Glutamatergic neuron (in vitro differentiated cells): Measurements from ENCODE around the gene ABCC8. TPM values are rescaled to one million over a fixed set of nuclear protein-coding genes. Genes with fewer than 3 reads are reported as not detected.

ENCODE experiments used
- DNase-seq: peaks from one replicate; pipeline ENCODE4 v3.0.0; 2022
- H3K27ac Mint-ChIP-seq: one replicate; pipeline ENCODE4 v1.8.0; 2020; ENCODE audit warnings: mild to moderate bottlenecking, mixed read lengths, inconsistent platforms; ENCODE audit not compliant: unreplicated experiment
- H3K27me3 Mint-ChIP-seq: one replicate; pipeline ENCODE4 v1.8.0; 2020; ENCODE audit warnings: mild to moderate bottlenecking, moderate library complexity, mixed read lengths, inconsistent platforms; ENCODE audit not compliant: unreplicated experiment
- H3K36me3 Mint-ChIP-seq: one replicate; pipeline ENCODE4 v1.8.0; 2020; ENCODE audit warnings: mild to moderate bottlenecking, mixed read lengths, inconsistent platforms; ENCODE audit not compliant: unreplicated experiment
- H3K4me1 Mint-ChIP-seq: one replicate; pipeline ENCODE4 v1.8.0; 2020; ENCODE audit warnings: mild to moderate bottlenecking, low read depth, mixed read lengths, inconsistent platforms; ENCODE audit not compliant: unreplicated experiment
- H3K4me3 Mint-ChIP-seq: one replicate; pipeline ENCODE4 v1.8.0; 2020; ENCODE audit warnings: mild to moderate bottlenecking, mixed read lengths, inconsistent platforms; ENCODE audit not compliant: unreplicated experiment
- H3K9me3 Mint-ChIP-seq: one replicate; pipeline ENCODE4 v1.8.0; 2020; ENCODE audit warnings: mild to moderate bottlenecking, moderate library complexity, mixed read lengths, inconsistent platforms; ENCODE audit not compliant: unreplicated experiment
- CTCF ChIP-seq: fragments of 200-600 bp; sonication (generic); IDR thresholded peaks from one replicate; pipeline ENCODE4 v1.5.0; 2021; ENCODE audit not compliant: partially characterized antibody, unreplicated experiment
- total RNA-seq: library from RNA; stranded (reverse); fragmentation: NEBNext Ultra II Directional; extraction: Animal tissue kit (Norgen Biotek cat#: 25700); gene quantifications from one replicate; pipeline ENCODE4 v1.2.1, GENCODE V29; 2021; ENCODE audit not compliant: unreplicated experiment

Gene ABCC8
- total RNA-seq, 1 donor from 2014 or later: 5.7 TPM

GRCh38 chr11:17351172-17351509 is 125.5 kb downstream of the ABCC8 start:
- H3K9me3 Mint-ChIP-seq: peaks cover 8% of the 10 kb centered on the region
- peaks cover 21% of the 10 kb centered on the region for H3K27me3 Mint-ChIP-seq
- no peak for DNase-seq
- H3K4me3 Mint-ChIP-seq: peak overlapping the region; percentile 90
- H3K36me3 Mint-ChIP-seq: no peaks in the 10 kb centered on the region
- TF ChIP-seq CTCF: peak; percentile 47
- peaks cover 11% of the 10 kb centered on the region for H3K4me1 Mint-ChIP-seq
- H3K27ac Mint-ChIP-seq: no peak overlapping the region

- Mint-ChIP-seq H3K4me3 (peak overlapping the region; percentile 90), H3K4me1 (peaks cover 11% of the 10 kb centered on the region), H3K36me3 (no peaks in the 10 kb centered on the region), H3K27ac (no peak overlapping the region), H3K27me3 (peaks cover 21% of the 10 kb centered on the region), H3K9me3 (peaks cover 8% of the 10 kb centered on the region)
- no peak for DNase-seq
- no peak for TF ChIP-seq CTCF
Observed at GRCh38 chr11:17350455-17351171, 126.0 kb downstream of the ABCC8 start.

GRCh38 chr11:17347676-17348075 is 129.0 kb downstream of the ABCC8 start:
- TF ChIP-seq CTCF: no peak
- H3K27me3 Mint-ChIP-seq: peaks cover 13% of the 10 kb centered on the region

GRCh38 chr11:17343907-17344306 is 132.7 kb downstream of the ABCC8 start:
- peaks cover 3% of the 10 kb centered on the region for H3K36me3 Mint-ChIP-seq
- no peak overlapping the region for H3K27ac Mint-ChIP-seq
- no peak for DNase-seq
- no peaks in the 10 kb centered on the region for H3K4me1 Mint-ChIP-seq
- no peaks in the 10 kb centered on the region for H3K27me3 Mint-ChIP-seq
- no peak for TF ChIP-seq CTCF
- H3K4me3 Mint-ChIP-seq: no peak overlapping the region
- no peaks in the 10 kb centered on the region for H3K9me3 Mint-ChIP-seq

More at GRCh38 chr11:17347676-17348075, 129.0 kb downstream of the ABCC8 start:
- peaks cover 7% of the 10 kb centered on the region for H3K4me1 Mint-ChIP-seq
- no peak for DNase-seq
- H3K36me3 Mint-ChIP-seq: peaks cover 3% of the 10 kb centered on the region
- peaks cover 4% of the 10 kb centered on the region for H3K9me3 Mint-ChIP-seq
- no peak overlapping the region for H3K27ac Mint-ChIP-seq
- H3K4me3 Mint-ChIP-seq: no peak overlapping the region

DNA sequence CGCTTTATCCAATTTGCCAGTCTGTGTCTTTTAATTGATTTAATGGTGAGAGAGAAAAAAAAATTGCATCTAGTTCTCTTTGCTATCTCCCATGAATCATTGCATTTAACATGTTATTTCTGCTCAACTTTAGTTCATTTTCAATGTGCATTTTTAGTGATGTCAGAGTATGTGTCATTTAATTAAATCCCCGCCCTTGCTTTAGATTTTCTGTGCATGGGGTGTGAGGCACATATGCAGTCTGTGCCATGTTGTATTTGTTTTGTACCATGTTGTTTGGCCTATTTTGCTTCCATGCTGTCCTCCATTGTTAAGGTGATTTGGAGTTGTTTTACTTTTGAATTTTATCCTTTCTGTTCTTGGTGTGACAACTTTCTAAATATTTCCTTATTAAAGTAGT is 133.4 kb downstream of the ABCC8 start:
- Mint-ChIP-seq H3K36me3 (peaks cover 3% of the 10 kb centered on the region), H3K27me3 (no peaks in the 10 kb centered on the region)
- no peak for TF ChIP-seq CTCF

More for the DNA sequence above, 133.4 kb downstream of the ABCC8 start:
- no peaks in the 10 kb centered on the region for H3K4me1 Mint-ChIP-seq
- no peak overlapping the region for H3K4me3 Mint-ChIP-seq
- H3K27ac Mint-ChIP-seq: no peak overlapping the region
- no peaks in the 10 kb centered on the region for H3K9me3 Mint-ChIP-seq
- DNase-seq: no peak
